GM18502 (cell line): ENCODE measurements around the gene TMEM200A.
"Not testable (repeated sequence)": the region's sequence is repeated elsewhere in the genome, so short reads cannot be mapped to it uniquely, and the experiment has no call there.

Experiments used
- ATAC-seq: cut with Tn5 transposase; IDR thresholded peaks from one replicate; pipeline ENCODE4 v1.9.1; 2021; ENCODE audit warnings: mild to moderate bottlenecking; ENCODE audit not compliant: unreplicated experiment, poor library complexity

The TMEM200A gene

GRCh38 chr6:130365166-130366106, at the start of gene TMEM200A:
TSS of gene TMEM200A (plus strand) at chr6:130366017. CDS start at chr6:130440423, 74,406 bp downstream.
- ATAC-seq = peak; percentile 72

DNA sequence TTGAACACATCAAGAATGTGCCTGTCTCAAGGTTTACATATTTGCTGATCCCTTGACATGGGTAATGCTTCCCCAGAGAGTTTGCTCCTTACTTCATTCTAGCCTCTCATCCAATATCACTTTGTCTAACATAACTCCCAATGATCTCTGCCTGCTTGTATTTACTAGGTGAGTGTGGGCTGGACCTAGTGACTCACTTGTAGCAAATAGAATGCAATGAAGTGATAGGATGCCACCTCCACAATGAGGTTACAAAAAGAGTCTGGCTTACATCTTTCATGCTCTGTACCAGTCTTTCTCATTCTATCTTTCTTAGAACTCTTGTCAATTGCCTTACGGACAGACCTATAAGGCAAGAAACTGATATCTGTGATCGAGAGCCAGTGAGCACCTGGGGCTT, 44.9 kb upstream of the TMEM200A start:
- no peak for ATAC-seq

GRCh38 chr6:130322673-130323268, 43.0 kb upstream of the TMEM200A start:
- ATAC-seq = no peak

DNA sequence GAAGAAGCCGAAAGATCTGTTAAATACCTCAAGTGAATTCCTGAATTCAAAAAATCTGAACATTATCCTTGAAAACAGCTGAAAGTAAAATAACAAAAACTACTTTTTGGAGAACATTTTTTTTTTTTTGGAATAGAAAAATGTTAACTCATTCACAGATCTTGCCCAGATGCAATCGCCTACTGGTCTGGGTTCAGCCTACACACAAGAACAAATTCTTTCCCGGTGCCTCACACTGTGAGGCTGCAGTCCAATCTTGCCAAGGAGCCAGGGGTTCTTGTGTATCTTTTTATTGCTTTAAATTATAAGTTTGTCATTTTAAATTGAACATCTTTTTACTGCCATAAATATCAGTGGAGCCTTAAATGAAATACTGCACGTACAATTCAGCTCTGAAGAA, 41.2 kb upstream of the TMEM200A start:
- no peak for ATAC-seq

- no peak for ATAC-seq
Measured at GRCh38 chr6:130326496-130326895, 39.3 kb upstream of the TMEM200A start.

DNA sequence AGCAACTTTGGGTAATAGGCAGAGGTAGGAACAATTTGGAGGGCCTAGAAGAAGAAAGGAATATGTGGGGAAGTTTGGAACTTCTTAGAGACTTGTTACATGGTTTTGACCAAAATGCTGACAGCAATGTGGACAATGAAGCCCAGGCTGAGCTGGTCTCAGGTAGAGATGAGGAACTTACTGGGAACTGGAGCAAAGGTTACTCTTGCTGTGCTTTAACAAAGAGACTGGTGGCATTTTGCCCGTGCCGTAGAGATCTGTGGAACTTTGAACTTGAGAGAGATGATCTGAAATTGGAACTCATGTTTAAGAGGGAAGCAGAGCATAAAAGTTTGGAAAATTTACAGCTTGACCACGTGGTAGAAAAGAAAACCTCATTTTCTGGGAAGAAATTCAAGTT, 28.3 kb upstream of the TMEM200A start:
- ATAC-seq = no peak

DNA sequence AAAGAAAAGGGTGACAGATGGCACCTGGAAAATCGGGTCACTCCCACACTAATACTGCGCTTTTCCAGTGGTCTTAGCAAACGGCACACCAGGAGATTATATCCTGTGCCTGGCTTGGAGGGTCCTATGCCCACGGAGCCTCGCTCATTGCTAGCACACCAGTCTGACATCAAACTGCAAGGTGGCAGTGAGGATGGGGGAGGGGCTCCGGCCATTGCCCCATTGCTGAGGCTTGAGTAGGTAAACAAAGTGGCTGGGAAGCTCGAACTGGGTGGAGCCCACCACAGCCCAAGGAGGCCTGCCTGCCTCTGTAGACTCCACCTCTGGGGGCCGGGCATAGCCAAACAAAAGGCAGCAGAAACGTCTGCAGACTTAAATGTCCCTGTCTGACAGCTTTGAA, 19.5 kb upstream of the TMEM200A start:
- not testable (repeated sequence) for ATAC-seq

- ATAC-seq = no peak
Measured at GRCh38 chr6:130354322-130354721, 11.5 kb upstream of the TMEM200A start.

DNA sequence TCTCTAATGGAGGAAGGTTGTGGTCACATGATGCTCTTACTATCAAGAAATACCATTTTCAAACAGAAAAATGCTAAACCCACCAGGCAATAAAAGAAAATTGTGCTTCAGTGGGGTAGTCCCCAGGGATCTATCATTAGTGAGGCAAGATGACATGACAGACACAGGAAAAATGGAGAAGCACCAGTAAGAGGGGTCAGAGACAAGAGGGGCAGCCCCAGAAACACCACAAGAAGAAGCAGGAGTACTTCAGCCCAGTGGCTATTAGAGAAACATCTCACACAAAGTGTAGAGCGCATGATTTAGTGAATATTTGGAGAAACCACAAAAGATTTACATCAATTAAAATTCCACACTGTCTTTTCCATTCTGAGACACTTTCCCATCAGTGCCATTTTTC, 10.2 kb upstream of the TMEM200A start:
- no peak for ATAC-seq

- no peak for ATAC-seq
Measured at GRCh38 chr6:130357436-130357835, 8.4 kb upstream of the TMEM200A start.

DNA sequence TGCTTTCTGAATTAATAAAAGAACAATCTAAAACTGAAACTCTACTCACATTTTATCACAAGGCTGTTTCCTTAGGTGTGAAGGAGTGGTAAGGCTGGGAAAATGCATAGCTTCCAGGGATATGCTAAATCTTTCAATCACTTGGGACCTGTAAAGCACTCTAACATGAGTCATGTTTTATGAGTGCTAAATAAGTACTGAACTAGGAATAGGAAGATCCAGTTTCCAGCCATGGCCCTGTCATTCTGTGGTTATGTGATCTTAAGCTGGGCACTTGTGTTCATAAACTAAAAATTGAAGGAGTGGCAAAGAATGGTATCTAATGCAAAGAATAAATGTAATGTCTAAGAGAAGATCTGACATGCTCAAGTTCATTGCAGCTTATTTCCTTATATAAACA, 6.1 kb upstream of the TMEM200A start:
- ATAC-seq = no peak

DNA sequence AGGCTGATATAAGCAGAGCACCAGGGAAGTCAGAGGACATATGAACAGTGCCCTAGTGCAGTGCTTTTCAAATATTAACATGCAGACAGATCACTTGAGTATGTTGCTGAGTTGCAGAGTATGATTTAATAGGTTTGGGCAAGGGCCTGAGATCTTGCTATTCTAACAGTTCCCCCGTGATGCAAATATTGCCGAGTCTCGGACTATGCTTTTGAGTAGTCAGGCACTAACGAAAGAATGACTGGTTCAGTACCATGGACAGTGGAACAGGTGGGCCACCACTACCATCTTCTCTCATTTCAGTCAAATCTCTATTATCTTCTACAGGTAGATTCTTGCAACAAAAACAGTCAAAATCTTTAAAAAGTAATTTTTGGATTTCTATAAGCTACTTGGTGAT, 3.7 kb upstream of the TMEM200A start:
- ATAC-seq = no peak

- no peak for ATAC-seq
Measured at GRCh38 chr6:130364224-130364780, 1.5 kb upstream of the TMEM200A start.

DNA sequence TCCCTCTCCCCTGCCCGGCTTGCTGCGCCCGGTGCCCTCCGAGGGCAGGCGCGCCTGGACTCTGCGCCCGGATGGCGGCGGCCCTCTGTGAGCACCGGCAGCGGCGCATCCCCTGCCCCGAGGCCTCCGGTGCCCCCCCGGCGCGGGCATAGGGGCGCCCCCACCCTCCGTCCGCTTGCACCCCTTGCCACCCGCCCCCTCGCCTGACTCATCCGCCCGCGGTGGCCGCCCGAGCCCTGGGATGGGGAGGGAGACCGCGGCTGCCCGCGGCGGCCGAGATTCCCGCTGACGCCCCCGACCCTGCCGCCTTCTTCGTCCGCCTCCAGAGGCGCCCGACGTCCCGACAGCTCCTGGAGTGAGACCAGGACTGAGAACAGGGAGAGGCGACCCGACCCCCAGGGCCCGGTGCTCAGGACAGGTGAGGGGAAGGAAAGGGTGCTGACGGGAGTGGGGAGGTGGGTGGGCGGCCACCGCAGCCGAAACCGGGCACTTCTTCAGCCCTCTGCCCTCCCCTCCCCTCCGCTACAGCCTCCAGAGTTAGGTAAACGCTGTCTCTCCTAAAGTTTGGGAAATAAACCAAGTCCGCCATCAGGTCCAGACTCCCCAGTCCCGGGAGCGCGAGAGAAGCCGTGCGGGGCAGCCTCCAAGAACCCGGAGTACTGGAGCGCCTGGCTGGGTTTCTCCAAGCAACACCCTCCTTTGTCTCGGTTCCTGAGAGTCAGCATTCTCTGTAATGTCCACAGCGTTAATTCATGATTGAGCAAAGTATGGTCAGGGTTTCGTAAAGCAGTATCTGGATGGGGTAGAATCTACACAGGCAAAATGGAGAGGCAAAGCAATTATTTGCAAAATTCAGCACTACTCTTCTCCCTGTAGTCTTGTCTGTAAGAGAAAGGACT, 539 bp downstream of the TMEM200A start:
- ATAC-seq = peak; percentile 18

- no peak for ATAC-seq
Measured at GRCh38 chr6:130367767-130368166, 1.9 kb downstream of the TMEM200A start.

GRCh38 chr6:130368576-130368975, 2.8 kb downstream of the TMEM200A start:
- no peak for ATAC-seq

DNA sequence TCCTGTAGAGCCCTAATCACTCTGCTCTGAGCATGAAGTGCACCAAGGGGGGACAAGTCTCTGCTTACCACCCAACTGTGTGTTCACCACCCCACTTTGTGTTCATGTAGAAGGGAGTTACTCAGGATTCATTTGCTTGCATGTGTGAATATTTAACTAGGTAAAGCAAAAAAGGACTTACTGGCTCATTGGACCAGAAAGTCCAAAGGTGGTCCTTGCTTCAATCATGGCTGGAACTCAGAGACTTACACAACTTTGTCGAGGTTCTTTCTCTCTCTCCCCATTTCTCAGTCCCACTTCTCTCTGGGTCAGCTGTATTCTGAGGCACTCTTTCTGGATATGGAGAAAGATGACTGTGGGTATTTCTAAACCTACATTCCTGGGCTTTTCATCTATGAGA, 4.0 kb downstream of the TMEM200A start:
- no peak for ATAC-seq

DNA sequence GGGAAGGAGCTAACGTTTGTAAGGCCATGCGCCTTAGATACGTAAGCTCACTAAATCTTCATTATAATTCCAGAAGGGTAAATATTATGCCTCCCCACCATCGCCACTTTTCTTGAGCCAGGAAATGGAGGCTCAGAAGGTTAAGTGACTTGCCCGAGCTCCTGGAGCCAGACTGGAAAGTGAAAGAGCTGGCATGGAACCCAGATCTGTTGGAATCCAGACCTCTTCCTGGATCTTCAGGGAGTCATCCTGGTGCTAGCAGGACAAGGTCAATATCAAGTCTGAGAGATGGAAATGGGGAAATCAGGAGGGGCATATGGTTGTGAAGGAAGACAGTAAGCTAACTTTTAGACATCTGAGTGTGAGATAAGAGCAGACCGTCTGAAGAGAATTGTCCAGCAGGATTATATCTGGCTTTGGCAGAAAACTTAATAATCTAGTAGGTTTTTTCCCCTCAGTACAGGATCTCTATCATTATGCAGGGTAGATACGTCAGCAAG, 6.2 kb downstream of the TMEM200A start:
- ATAC-seq = no peak

- no peak for ATAC-seq
Measured at GRCh38 chr6:130372786-130373185, 7.0 kb downstream of the TMEM200A start.

DNA sequence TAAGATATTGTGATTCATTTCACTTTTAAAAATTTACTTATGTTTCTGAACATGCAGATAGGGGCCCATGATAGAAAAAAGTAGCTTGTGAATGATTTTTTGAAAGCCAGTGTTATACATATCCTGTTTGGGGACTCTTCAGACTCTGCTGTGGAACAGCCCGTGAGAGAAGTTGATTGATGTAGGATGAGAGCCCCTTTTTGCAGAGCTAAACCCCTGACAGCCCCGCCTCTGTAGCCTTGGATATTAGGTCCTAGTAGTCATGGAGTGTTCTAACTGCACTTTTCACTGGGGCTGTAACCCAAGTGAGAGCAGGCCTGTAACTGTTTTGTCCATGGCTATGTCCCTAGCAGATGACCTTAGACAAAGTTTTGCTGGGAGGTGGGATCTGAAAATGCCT, 8.2 kb downstream of the TMEM200A start:
- no peak for ATAC-seq
